Fibroblast of lung (primary cell): ENCODE results near the gene NOM1.
"Not testable (repeated sequence)": the region's sequence is repeated elsewhere in the genome, so short reads cannot be mapped to it uniquely, and the experiment has no call there.

ENCODE experiments used
- EZH2 ChIP-seq: IDR thresholded peaks from 2 replicates; pipeline ENCODE4 v1.5.1; 2012; ENCODE audit warnings: low read length, control low read depth, mild to moderate bottlenecking; ENCODE audit errors: missing control alignments
- TF ChIP-seq, protein P1 (sequence below), 2 donors: IDR thresholded peaks in 1 of 2; conservative IDR thresholded peaks in 1 of 2; 1 replicate in 1 of 2; 2 replicates in 1 of 2; pipeline ENCODE4 v1.5.1; 2011 to 2012; ENCODE audit warnings: low read length in 2 of 2, control low read depth in 1 of 2, inconsistent platforms in 1 of 2, low read depth in 1 of 2, mild to moderate bottlenecking in 1 of 2

DNA sequence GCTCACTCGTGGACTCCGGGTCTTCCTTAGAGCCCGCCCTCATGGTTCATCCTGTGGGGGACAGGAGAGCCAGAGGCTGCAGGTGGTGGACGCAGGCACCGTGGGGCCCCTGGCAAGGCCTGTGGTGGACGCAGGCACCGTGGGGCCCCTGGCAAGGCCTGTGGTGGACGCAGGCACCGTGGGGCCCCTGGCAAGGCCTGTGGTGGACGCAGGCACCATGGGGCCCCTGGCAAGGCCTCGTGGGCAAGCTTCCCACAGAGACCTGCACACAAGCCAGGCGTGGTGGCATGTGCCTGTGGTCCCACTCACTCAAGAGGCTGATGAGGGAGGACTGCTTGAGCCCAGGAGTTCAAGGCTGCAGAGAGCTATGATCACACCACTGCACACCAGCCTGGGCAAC is 23.7 kb upstream of the NOM1 start:
- TF ChIP-seq, protein P1, sequence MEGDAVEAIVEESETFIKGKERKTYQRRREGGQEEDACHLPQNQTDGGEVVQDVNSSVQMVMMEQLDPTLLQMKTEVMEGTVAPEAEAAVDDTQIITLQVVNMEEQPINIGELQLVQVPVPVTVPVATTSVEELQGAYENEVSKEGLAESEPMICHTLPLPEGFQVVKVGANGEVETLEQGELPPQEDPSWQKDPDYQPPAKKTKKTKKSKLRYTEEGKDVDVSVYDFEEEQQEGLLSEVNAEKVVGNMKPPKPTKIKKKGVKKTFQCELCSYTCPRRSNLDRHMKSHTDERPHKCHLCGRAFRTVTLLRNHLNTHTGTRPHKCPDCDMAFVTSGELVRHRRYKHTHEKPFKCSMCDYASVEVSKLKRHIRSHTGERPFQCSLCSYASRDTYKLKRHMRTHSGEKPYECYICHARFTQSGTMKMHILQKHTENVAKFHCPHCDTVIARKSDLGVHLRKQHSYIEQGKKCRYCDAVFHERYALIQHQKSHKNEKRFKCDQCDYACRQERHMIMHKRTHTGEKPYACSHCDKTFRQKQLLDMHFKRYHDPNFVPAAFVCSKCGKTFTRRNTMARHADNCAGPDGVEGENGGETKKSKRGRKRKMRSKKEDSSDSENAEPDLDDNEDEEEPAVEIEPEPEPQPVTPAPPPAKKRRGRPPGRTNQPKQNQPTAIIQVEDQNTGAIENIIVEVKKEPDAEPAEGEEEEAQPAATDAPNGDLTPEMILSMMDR (conservative IDR thresholded peaks at IDR 0.05 in 1 of 2, IDR thresholded peaks at IDR 0.05 in 1 of 2; ENCODE audit: low read depth in 1 of 2, low read length in 2 of 2), result not testable (repeated sequence)
- not testable (repeated sequence) for TF ChIP-seq EZH2
